Chondrocyte (in vitro differentiated cells): ENCODE results near the gene TMEM214. TPM values are rescaled to one million over a fixed set of nuclear protein-coding genes. Genes with fewer than 3 reads are reported as not detected.

Experiments
- DNase-seq: peaks from one replicate; pipeline ENCODE4 v3.0.0; 2021; ENCODE audit warnings: mixed read lengths, low spot score
- H3K27ac Mint-ChIP-seq: one replicate; pipeline ENCODE4 v1.8.0; 2021; ENCODE audit warnings: mild to moderate bottlenecking, moderate library complexity, mixed read lengths; ENCODE audit not compliant: unreplicated experiment
- H3K27me3 Mint-ChIP-seq: 2 replicates; pipeline ENCODE4 v1.8.0; 2021; ENCODE audit warnings: low read depth, mixed read lengths
- H3K36me3 Mint-ChIP-seq: 2 replicates; pipeline ENCODE4 v1.8.0; 2021; ENCODE audit warnings: low read depth, mixed read lengths
- H3K4me1 Mint-ChIP-seq: 2 replicates; pipeline ENCODE4 v1.8.0; 2021; ENCODE audit warnings: low read depth, mild to moderate bottlenecking, mixed read lengths
- H3K4me3 Mint-ChIP-seq: one replicate; pipeline ENCODE4 v1.8.0; 2021; ENCODE audit warnings: mild to moderate bottlenecking, moderate library complexity, mixed read lengths; ENCODE audit not compliant: unreplicated experiment
- H3K9me3 Mint-ChIP-seq: 2 replicates; pipeline ENCODE4 v1.8.0; 2021; ENCODE audit warnings: low read depth, mixed read lengths
- CTCF ChIP-seq: fragments of 200-600 bp; sonication (generic); IDR thresholded peaks from 2 replicates; pipeline ENCODE4 v1.5.0; 2021; ENCODE audit warnings: antibody characterized with exemption, mild to moderate bottlenecking, moderate library complexity
- total RNA-seq: library from RNA; stranded (reverse); gene quantifications from 3 replicates; pipeline ENCODE4 v1.2.1, GENCODE V29; 2021

Gene TMEM214
- total RNA-seq, 1 donor from 2014 or later = 107 TPM

GRCh38 chr2:27081984-27082772 lies 49.4 kb downstream of the TMEM214 start:
- no peak for DNase-seq
- Mint-ChIP-seq H3K4me1 (peaks cover 51% of the 10 kb centered on the region), H3K27ac (no peak overlapping the region), H3K4me3 (no peak overlapping the region), H3K36me3 (peaks cover 7% of the 10 kb centered on the region), H3K27me3 (no peaks in the 10 kb centered on the region), H3K9me3 (no peaks in the 10 kb centered on the region)
- no peak for TF ChIP-seq CTCF

GRCh38 chr2:27082773-27083409 lies 50.1 kb downstream of the TMEM214 start:
- no peak for TF ChIP-seq CTCF
- H3K36me3 Mint-ChIP-seq = peaks cover 7% of the 10 kb centered on the region
- no peak overlapping the region for H3K4me3 Mint-ChIP-seq
- no peaks in the 10 kb centered on the region for H3K27me3 Mint-ChIP-seq
- DNase-seq = no peak
- peaks cover 47% of the 10 kb centered on the region for H3K4me1 Mint-ChIP-seq
- H3K9me3 Mint-ChIP-seq = no peaks in the 10 kb centered on the region
- no peak overlapping the region for H3K27ac Mint-ChIP-seq

- no peaks in the 10 kb centered on the region for H3K27me3 Mint-ChIP-seq
- DNase-seq = no peak
- no peak overlapping the region for H3K4me3 Mint-ChIP-seq
- H3K27ac Mint-ChIP-seq = peak overlapping the region; percentile 49
- no peak for TF ChIP-seq CTCF
- peaks cover 7% of the 10 kb centered on the region for H3K36me3 Mint-ChIP-seq
- H3K9me3 Mint-ChIP-seq = no peaks in the 10 kb centered on the region
- peaks cover 40% of the 10 kb centered on the region for H3K4me1 Mint-ChIP-seq
Measured at GRCh38 chr2:27083410-27084296, 50.9 kb downstream of the TMEM214 start.

- no peak for DNase-seq
- TF ChIP-seq CTCF = no peak
- peak overlapping the region; percentile 49 for H3K27ac Mint-ChIP-seq
- no peaks in the 10 kb centered on the region for H3K27me3 Mint-ChIP-seq
- no peaks in the 10 kb centered on the region for H3K9me3 Mint-ChIP-seq
- H3K4me1 Mint-ChIP-seq = peaks cover 36% of the 10 kb centered on the region
- no peak overlapping the region for H3K4me3 Mint-ChIP-seq
- peaks cover 7% of the 10 kb centered on the region for H3K36me3 Mint-ChIP-seq
Measured at GRCh38 chr2:27084297-27085061, 51.7 kb downstream of the TMEM214 start.
